NB4 (cell line): ENCODE data around the gene RHBDD1.

Source experiments
- CTCF ChIP-seq: IDR thresholded peaks from one replicate; pipeline ENCODE4 v1.5.1; 2012; ENCODE audit warnings: low read depth, low read length
- MAX ChIP-seq: IDR thresholded peaks from 2 replicates; pipeline ENCODE4 v1.6.1; 2011; ENCODE audit warnings: low read depth, low read length
- MYC ChIP-seq: IDR thresholded peaks from 2 replicates; pipeline ENCODE4 v1.6.1; 2011; ENCODE audit warnings: low read depth, low read length
- POLR2A ChIP-seq: IDR thresholded peaks from 2 replicates; pipeline ENCODE4 v1.6.1; 2011; ENCODE audit warnings: mild to moderate bottlenecking; ENCODE audit not compliant: insufficient read length; ENCODE audit errors: extremely low read depth

- no peak for TF ChIP-seq CTCF
- no peak for TF ChIP-seq POLR2A
- TF ChIP-seq MAX: no peak
- TF ChIP-seq MYC: no peak
These were observed 58.9 kb downstream of the RHBDD1 start for GRCh38 chr2:226894752-226895151.
